Measurements from ENCODE around the gene NGLY1. TPM values are rescaled to one million over a fixed set of nuclear protein-coding genes. Genes with fewer than 3 reads are reported as not detected.

Gene NGLY1
- total and polyA plus RNA-seq, 2 of the 8 experiments (the other 6 are each of a cell fraction or from before 2014, with no cell fraction given): 3.1 to 24.8 TPM

DNA sequence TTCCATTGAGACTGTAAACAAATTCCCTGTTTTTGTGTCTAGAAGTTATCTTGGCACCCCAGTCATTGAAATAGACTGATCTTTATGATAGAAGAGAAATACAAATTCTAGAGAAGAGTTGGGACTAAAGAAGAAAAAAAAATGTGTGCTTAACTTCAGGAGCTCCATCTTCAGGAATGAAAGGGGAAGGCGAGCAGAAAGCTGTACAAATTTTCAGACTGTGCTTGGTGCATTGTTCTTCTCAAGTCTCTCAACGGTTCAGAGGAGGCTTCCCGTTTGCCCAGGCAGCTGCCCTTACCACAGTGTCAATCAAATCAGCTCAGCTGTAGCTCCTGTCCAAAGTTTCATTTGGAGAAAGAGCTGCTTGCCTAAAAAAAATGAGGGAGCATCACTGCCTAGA lies 48.3 kb upstream of the NGLY1 start (continued):
- TF ChIP-seq, protein P1, sequence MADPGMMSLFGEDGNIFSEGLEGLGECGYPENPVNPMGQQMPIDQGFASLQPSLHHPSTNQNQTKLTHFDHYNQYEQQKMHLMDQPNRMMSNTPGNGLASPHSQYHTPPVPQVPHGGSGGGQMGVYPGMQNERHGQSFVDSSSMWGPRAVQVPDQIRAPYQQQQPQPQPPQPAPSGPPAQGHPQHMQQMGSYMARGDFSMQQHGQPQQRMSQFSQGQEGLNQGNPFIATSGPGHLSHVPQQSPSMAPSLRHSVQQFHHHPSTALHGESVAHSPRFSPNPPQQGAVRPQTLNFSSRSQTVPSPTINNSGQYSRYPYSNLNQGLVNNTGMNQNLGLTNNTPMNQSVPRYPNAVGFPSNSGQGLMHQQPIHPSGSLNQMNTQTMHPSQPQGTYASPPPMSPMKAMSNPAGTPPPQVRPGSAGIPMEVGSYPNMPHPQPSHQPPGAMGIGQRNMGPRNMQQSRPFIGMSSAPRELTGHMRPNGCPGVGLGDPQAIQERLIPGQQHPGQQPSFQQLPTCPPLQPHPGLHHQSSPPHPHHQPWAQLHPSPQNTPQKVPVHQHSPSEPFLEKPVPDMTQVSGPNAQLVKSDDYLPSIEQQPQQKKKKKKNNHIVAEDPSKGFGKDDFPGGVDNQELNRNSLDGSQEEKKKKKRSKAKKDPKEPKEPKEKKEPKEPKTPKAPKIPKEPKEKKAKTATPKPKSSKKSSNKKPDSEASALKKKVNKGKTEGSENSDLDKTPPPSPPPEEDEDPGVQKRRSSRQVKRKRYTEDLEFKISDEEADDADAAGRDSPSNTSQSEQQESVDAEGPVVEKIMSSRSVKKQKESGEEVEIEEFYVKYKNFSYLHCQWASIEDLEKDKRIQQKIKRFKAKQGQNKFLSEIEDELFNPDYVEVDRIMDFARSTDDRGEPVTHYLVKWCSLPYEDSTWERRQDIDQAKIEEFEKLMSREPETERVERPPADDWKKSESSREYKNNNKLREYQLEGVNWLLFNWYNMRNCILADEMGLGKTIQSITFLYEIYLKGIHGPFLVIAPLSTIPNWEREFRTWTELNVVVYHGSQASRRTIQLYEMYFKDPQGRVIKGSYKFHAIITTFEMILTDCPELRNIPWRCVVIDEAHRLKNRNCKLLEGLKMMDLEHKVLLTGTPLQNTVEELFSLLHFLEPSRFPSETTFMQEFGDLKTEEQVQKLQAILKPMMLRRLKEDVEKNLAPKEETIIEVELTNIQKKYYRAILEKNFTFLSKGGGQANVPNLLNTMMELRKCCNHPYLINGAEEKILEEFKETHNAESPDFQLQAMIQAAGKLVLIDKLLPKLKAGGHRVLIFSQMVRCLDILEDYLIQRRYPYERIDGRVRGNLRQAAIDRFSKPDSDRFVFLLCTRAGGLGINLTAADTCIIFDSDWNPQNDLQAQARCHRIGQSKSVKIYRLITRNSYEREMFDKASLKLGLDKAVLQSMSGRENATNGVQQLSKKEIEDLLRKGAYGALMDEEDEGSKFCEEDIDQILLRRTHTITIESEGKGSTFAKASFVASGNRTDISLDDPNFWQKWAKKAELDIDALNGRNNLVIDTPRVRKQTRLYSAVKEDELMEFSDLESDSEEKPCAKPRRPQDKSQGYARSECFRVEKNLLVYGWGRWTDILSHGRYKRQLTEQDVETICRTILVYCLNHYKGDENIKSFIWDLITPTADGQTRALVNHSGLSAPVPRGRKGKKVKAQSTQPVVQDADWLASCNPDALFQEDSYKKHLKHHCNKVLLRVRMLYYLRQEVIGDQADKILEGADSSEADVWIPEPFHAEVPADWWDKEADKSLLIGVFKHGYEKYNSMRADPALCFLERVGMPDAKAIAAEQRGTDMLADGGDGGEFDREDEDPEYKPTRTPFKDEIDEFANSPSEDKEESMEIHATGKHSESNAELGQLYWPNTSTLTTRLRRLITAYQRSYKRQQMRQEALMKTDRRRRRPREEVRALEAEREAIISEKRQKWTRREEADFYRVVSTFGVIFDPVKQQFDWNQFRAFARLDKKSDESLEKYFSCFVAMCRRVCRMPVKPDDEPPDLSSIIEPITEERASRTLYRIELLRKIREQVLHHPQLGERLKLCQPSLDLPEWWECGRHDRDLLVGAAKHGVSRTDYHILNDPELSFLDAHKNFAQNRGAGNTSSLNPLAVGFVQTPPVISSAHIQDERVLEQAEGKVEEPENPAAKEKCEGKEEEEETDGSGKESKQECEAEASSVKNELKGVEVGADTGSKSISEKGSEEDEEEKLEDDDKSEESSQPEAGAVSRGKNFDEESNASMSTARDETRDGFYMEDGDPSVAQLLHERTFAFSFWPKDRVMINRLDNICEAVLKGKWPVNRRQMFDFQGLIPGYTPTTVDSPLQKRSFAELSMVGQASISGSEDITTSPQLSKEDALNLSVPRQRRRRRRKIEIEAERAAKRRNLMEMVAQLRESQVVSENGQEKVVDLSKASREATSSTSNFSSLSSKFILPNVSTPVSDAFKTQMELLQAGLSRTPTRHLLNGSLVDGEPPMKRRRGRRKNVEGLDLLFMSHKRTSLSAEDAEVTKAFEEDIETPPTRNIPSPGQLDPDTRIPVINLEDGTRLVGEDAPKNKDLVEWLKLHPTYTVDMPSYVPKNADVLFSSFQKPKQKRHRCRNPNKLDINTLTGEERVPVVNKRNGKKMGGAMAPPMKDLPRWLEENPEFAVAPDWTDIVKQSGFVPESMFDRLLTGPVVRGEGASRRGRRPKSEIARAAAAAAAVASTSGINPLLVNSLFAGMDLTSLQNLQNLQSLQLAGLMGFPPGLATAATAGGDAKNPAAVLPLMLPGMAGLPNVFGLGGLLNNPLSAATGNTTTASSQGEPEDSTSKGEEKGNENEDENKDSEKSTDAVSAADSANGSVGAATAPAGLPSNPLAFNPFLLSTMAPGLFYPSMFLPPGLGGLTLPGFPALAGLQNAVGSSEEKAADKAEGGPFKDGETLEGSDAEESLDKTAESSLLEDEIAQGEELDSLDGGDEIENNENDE (IDR thresholded peaks at IDR 0.05; ENCODE audit: insufficient replicate concordance, low read length): no peak
- TF ChIP-seq TAF1 (IDR thresholded peaks at IDR 0.05; ENCODE audit: low read depth, low read length): no peak
